ENCODE results near the gene PCGF5. TPM values are rescaled to one million over a fixed set of nuclear protein-coding genes. Genes with fewer than 3 reads are reported as not detected.
"Not testable (repeated sequence)": the region's sequence is repeated elsewhere in the genome, so short reads cannot be mapped to it uniquely, and the experiment has no call there.

Gene PCGF5
- total and polyA plus RNA-seq, 10 of the 15 experiments (the other 5 are each of a cell fraction or from before 2014, with no cell fraction given): 33.2 to 79.7 (median 50.7) TPM

DNA sequence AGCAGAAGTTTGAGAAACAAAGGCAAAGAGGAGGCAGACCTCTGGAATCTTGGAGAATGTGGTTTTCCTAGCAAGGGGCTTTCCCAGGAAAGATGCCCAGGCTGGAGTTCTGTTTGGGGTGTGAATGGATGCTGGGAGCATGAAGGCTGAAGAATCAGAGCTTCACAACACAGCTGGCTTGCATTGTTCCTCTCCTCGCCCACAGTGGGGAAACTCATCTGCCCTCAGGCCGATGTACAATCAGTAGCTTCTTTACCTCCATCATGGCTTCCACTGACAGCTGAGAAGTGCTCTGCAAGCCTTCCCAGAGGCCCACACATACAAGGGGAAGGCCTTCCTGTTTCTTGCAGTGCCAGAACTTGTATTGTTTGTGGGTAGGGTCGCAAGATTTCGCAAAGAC, 98.9 kb downstream of the PCGF5 start (continued):
- TF ChIP-seq, protein P1, sequence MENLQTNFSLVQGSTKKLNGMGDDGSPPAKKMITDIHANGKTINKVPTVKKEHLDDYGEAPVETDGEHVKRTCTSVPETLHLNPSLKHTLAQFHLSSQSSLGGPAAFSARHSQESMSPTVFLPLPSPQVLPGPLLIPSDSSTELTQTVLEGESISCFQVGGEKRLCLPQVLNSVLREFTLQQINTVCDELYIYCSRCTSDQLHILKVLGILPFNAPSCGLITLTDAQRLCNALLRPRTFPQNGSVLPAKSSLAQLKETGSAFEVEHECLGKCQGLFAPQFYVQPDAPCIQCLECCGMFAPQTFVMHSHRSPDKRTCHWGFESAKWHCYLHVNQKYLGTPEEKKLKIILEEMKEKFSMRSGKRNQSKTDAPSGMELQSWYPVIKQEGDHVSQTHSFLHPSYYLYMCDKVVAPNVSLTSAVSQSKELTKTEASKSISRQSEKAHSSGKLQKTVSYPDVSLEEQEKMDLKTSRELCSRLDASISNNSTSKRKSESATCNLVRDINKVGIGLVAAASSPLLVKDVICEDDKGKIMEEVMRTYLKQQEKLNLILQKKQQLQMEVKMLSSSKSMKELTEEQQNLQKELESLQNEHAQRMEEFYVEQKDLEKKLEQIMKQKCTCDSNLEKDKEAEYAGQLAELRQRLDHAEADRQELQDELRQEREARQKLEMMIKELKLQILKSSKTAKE (IDR thresholded peaks at IDR 0.05; ENCODE audit: low read depth, poor library complexity, severe bottlenecking): no peak
- TF ChIP-seq NFIC (IDR thresholded peaks at IDR 0.05; ENCODE audit: low read depth, low read length) (no peak), ASH2L (IDR thresholded peaks at IDR 0.05; ENCODE audit: borderline replicate concordance, low read depth) (no peak), FOXM1 (IDR thresholded peaks at IDR 0.05; ENCODE audit: low read depth, low read length) (no peak), RFX5 (IDR thresholded peaks at IDR 0.05; ENCODE audit: low read depth, low read length) (no peak), RAD51 (IDR thresholded peaks at IDR 0.05) (no peak), RELB (IDR thresholded peaks at IDR 0.05; ENCODE audit: low read depth) (no peak), ZSCAN29 (IDR thresholded peaks at IDR 0.05) (no peak), CHD1 (IDR thresholded peaks at IDR 0.05; ENCODE audit: low read depth, low read length) (no peak), NR2C2 (IDR thresholded peaks at IDR 0.05; ENCODE audit: borderline replicate concordance, control insufficient read depth, insufficient read length, low read depth) (no peak), CBFB (IDR thresholded peaks at IDR 0.05; ENCODE audit: low read depth) (no peak)

DNA sequence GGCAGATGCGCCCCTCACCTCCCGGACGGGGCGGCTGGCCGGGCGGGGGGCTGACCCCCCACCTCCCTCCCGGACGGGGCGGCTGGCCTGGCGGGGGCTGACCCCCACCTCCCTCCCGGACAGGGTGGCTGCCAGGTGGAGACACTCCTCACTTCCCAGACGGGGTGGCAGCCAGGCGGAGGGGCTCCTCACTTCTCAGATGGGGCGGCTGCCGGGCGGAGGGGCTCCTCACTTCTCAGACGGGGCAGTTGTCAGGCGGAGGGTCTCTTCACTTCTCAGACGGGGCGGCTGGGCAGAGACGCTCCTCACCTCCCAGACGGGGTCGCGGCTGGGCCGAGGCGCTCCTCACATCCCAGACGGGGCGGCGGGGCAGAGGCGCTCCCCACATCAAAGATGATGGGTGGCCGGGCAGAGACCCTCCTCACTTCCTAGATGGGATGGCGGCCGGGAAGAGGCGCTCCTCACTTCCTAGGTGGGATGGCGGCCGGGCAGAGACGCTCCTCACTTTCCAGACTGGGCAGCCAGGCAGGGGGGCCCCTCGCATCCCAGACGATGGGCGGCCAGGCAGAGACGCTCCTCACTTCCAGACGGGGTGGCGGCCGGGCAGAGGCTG, 102.9 kb downstream of the PCGF5 start:
- H3K27me3 ChIP-seq (replicated peaks in 1 of 2; ENCODE audit: control insufficient read depth in 2 of 2, insufficient read depth in 2 of 2, low read length in 1 of 2); FAIRE-seq; H2AFZ ChIP-seq (ENCODE audit: control insufficient read depth, low read depth, low read length); H3K4me1 ChIP-seq (ENCODE audit: control insufficient read depth, insufficient read depth, low read length); RAD21 ChIA-PET (ENCODE audit: unreplicated experiment); CTCF ChIA-PET; ATAC-seq; H3K4me2 ChIP-seq (ENCODE audit: control insufficient read depth, insufficient read depth); in situ Hi-C loops (cut with MboI); intact Hi-C loops (cut with micrococcal nuclease; ENCODE audit: unreplicated experiment); H3K9me3 ChIP-seq (replicated peaks; ENCODE audit: control insufficient read depth, insufficient read depth, low read length); H3K4me3 ChIP-seq; H3K9ac ChIP-seq (ENCODE audit: control insufficient read depth, insufficient read depth, low read length); H3K79me2 ChIP-seq (ENCODE audit: control insufficient read depth, insufficient read depth, low read length); H3K27ac ChIP-seq (ENCODE audit: control insufficient read depth, insufficient read depth); H3K36me3 ChIP-seq (ENCODE audit: control insufficient read depth in 2 of 2, insufficient read depth in 2 of 2, low read length in 1 of 2); DNase-seq (ENCODE audit: low read depth, low spot score); SMC1A ChIA-PET (ENCODE audit: uncharacterized antibody, unreplicated experiment); POLR2A ChIA-PET; BruUV-seq (replicated peaks); H4K20me1 ChIP-seq (ENCODE audit: control insufficient read depth, insufficient read depth): not testable (repeated sequence)
- WGBS (ENCODE audit: insufficient coverage, insufficient replicate concordance, low lambda C conversion rate, missing lambda C conversion rate): 82% methylated on average over 26 of the region's 44 CpGs

Measured in GM12878 (cell line).